ENCODE measurements around the gene ZNF652.

Gene ZNF652

DNA sequence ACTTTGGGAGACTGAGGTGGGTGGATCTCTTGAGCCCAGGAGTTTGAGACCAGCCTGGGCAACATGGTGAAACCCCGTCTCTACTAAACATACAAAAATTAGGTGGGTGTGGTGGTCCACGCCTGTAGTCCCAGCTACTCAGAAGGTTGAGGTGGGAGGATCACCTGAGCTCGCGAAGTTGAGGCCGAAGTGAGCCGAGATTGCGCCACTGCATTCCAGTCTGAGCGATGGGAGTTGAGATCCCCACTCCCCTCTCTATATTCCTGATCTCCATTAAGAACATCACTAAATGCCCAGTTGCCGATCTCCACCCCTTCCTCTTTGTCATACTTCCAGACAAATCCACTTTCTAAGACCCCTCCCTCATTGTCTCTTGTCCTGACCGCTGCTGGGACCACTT is 24.3 kb upstream of the ZNF652 start:
- no peak overlapping the region for H3K4me3 ChIP-seq (ENCODE audit: low read length)
- DNase-seq (ENCODE audit: low read depth) = no peak
- TF ChIP-seq, protein P1, sequence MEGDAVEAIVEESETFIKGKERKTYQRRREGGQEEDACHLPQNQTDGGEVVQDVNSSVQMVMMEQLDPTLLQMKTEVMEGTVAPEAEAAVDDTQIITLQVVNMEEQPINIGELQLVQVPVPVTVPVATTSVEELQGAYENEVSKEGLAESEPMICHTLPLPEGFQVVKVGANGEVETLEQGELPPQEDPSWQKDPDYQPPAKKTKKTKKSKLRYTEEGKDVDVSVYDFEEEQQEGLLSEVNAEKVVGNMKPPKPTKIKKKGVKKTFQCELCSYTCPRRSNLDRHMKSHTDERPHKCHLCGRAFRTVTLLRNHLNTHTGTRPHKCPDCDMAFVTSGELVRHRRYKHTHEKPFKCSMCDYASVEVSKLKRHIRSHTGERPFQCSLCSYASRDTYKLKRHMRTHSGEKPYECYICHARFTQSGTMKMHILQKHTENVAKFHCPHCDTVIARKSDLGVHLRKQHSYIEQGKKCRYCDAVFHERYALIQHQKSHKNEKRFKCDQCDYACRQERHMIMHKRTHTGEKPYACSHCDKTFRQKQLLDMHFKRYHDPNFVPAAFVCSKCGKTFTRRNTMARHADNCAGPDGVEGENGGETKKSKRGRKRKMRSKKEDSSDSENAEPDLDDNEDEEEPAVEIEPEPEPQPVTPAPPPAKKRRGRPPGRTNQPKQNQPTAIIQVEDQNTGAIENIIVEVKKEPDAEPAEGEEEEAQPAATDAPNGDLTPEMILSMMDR (IDR thresholded peaks at IDR 0.05; ENCODE audit: insufficient read depth, low read depth, low read length, missing control alignments) = no peak

DNA sequence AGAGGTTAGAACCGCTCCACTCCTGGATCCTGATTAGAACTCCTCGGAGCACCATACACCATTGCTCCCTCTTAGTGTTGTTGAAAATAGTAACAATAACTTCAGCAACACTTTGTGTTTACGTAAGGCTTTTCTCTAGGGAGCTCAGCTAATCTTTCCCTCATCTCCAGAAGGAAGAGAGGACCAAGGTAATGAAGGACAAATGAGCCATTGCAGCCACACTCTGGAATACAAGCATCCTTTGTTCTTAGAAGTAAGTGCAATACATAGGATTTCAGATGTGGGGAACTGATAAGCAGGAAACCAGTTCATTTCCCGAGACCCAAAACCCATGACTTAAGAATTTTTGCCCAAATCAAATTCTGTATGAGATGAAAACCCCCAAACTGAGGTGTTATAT is 22.9 kb upstream of the ZNF652 start:
- H3K4me3 ChIP-seq (ENCODE audit: low read length) = no peak overlapping the region
- DNase-seq (ENCODE audit: low read depth) = no peak
- TF ChIP-seq, protein P1 (IDR thresholded peaks at IDR 0.05; ENCODE audit: insufficient read depth, low read depth, low read length, missing control alignments) = no peak

DNA sequence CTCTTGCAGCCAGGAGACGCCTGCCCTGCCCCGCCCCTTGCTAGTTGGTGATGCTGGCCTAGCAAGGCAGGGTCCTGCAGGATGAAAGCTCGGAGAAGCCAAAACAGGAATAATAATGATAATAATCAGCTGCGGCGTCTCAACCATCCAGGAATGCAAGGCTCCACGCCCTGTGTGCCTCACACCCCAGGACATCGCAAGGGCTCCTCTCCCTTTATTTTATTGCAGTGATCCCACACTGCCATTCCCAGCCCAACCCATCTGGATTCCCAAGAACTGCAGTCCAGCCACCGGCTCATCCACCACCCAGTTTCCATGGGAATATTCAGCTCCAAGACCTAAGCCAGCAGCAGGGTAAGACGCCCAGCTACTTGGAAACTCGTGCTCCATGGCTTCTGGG is 21.0 kb upstream of the ZNF652 start:
- H3K4me3 ChIP-seq (ENCODE audit: low read length) = no peak overlapping the region
- DNase-seq (ENCODE audit: low read depth) = no peak
- TF ChIP-seq, protein P1 (IDR thresholded peaks at IDR 0.05; ENCODE audit: insufficient read depth, low read depth, low read length, missing control alignments) = no peak

DNA sequence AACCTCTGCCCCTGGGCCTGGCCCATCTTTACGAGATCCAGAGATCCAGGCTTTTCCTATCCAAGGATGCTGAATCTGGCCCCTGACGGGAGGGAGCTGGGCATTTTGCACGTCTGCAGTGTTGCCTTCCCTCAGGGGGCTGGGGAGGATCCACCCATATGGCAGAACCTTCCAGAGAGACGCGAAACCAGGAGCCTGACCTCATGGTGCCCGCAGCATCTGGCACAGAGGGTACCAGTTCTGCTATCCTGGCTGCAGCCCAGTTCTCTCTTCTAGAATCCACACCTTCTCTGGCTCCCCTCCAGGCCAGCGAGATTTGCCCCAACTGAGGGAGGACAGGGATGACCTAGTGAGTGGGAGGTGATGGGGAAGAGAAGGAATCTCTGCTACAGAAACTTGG is 20.5 kb upstream of the ZNF652 start:
- no peak for DNase-seq (ENCODE audit: low read depth)
- TF ChIP-seq, protein P1 (IDR thresholded peaks at IDR 0.05; ENCODE audit: insufficient read depth, low read depth, low read length, missing control alignments) = no peak
- H3K4me3 ChIP-seq (ENCODE audit: low read length) = no peak overlapping the region

DNA sequence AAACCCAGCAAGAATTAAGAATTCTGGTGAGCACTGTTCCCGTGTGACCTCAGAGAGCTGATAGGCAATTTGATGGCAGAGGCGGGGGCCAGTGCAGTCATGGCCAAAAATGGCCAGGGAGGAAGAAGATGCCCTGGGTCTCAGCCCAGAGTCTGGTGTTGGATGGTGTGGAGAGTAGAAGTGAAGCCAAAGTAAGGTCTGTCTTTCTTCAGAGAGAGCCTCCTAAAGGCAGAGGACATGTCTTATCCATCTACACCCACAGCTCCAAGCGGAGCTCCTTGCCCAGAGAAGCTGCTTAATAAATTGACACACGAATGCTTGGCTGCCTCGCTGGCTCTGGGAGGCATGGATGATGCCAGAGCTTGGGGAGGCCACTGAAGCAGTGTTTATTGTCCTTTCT is 19.7 kb upstream of the ZNF652 start:
- DNase-seq (ENCODE audit: low read depth) = no peak
- H3K4me3 ChIP-seq (ENCODE audit: low read length) = no peak overlapping the region
- TF ChIP-seq, protein P1 (IDR thresholded peaks at IDR 0.05; ENCODE audit: insufficient read depth, low read depth, low read length, missing control alignments) = no peak

DNA sequence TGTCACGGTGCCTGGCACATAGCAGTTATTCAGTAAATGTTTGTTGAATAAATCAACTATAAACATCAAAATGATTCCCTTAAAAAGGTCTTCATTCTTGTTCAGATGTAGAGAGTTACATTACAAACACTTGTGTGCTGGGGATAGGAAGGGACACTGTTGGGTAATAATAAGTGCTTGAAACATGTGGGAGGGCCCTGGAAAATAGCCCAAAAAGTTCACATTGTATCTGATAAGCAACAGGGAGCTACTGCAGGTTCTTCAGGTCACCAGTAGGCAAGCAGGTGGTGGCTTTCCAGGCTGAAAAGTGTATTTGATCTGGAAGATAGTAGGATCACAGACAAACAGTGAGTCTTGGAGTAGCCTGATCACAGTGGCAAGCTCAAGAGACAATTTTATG is 19.0 kb upstream of the ZNF652 start:
- TF ChIP-seq, protein P1 (IDR thresholded peaks at IDR 0.05; ENCODE audit: insufficient read depth, low read depth, low read length, missing control alignments) = no peak
- no peak overlapping the region for H3K4me3 ChIP-seq (ENCODE audit: low read length)
- no peak for DNase-seq (ENCODE audit: low read depth)

DNA sequence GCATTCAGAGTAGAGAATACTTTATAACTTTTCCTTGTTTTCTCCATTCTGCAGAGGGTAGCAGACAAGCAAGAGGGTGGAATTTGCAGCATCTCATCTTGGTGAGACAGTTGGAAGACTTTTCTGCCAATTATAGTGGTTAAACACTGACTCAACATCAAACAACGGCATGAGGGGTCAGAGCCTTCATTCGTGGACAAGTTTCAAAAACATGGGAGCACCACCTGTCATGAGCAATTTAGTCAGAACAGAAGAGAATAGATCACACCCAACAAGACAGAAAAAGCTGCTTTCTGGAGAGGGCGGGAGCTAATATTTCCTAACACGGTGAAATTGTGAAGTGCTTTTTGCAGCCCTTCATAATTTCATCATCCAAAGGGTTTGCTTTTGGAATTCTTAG is 17.9 kb upstream of the ZNF652 start:
- no peak for DNase-seq (ENCODE audit: low read depth)
- no peak overlapping the region for H3K4me3 ChIP-seq (ENCODE audit: low read length)
- TF ChIP-seq, protein P1 (IDR thresholded peaks at IDR 0.05; ENCODE audit: insufficient read depth, low read depth, low read length, missing control alignments) = no peak

Measured in epithelial cell of esophagus (primary cell).